Activated CD4-positive, alpha-beta T cell treated with anti-CD3 and anti-CD28 coated beads for 4 hours (primary cell): ENCODE data around the gene EXOC5.
"Not testable (repeated sequence)": the region's sequence is repeated elsewhere in the genome, so short reads cannot be mapped to it uniquely, and the experiment has no call there.

Experiments
- DNase-seq, 2 donors: peaks; one replicate each; pipeline ENCODE4 v3.0.0-alpha.2; 2020

The EXOC5 gene

GRCh38 chr14:57268161-57269069 is at the start of gene EXOC5, which contains the start of gene AP5M1:
Gene EXOC5, minus strand, starts transcription at chr14:57268905. Its CDS starts 257 bp downstream, at chr14:57268648.
Gene AP5M1, plus strand, starts transcription at chr14:57268971. Its CDS starts 344 bp downstream, at chr14:57269315.
- DNase-seq: peak; percentile 85 to 88

GRCh38 chr14:57317248-57317833 is 48.6 kb upstream of the EXOC5 start:
- DNase-seq: peak; percentile 70 to 80

- DNase-seq: no peak
Observed at GRCh38 chr14:57314396-57315089, 45.8 kb upstream of the EXOC5 start.

- DNase-seq: no peak
Observed at GRCh38 chr14:57302883-57303282, 34.2 kb upstream of the EXOC5 start.

GRCh38 chr14:57299511-57299910 is 30.8 kb upstream of the EXOC5 start:
- no peak for DNase-seq

GRCh38 chr14:57297852-57298251 is 29.1 kb upstream of the EXOC5 start:
- DNase-seq: no peak

DNA sequence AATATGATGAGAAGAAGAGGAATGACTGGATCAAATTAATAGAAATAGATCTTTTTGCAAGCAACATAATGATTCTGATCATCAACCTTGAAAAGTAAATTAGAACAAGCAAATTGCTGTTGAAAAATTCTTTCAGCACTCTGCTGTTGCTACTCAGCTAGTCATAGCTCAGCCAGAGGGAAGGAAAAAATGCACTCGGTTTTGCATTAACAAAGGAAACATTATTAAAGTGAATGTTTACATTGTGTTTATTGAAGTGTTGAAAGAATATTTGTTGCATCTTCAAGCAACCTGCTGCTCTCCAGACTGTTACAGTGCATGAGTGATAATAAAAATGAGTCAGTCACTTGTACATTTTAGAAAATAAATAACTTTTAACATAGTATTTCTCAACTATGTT is 26.5 kb upstream of the EXOC5 start:
- DNase-seq: no peak

DNA sequence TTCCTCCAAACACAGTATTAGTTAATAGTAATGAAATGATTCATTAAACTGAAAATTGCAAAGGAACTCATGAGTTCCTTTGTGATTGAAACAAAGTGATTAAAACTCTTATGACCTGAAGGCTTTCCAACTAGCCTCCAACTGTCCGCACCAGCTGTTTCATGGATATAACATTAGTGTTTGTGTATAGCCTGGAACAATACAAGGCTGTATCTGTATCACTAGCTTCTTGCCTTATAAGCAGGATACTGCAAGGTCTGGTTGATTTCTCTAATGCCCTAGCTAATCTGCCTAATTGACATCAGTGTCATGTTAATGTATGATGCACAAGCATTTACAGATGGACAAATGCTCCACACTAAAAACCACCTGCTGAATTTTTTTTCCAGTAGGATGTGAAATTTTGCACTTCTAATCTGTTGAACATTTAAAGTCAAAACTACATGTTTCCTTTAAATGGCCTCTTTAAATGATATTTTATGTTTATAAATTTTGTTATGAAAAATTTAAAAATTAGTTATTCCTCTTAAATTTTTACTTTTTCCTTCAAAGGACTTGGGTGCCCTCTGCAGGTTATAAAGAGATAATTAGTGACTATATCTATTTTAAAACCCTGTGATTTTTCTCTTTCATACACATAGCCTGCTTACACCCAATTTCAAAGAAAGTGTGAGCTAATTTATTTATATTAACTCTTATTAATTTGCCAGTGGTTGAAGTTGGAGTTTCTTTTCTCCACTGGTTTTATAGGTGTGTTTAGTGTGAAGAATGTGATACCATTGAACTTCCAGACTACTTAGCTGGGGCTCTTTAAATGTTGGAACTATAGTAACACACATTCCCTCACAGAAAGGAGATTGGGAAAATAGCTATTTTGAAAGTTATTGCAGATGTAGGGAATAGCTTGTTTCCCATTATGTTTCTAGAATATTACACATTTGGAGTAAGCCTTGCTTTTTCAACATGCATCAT is 25.4 kb upstream of the EXOC5 start:
- DNase-seq: no peak

DNA sequence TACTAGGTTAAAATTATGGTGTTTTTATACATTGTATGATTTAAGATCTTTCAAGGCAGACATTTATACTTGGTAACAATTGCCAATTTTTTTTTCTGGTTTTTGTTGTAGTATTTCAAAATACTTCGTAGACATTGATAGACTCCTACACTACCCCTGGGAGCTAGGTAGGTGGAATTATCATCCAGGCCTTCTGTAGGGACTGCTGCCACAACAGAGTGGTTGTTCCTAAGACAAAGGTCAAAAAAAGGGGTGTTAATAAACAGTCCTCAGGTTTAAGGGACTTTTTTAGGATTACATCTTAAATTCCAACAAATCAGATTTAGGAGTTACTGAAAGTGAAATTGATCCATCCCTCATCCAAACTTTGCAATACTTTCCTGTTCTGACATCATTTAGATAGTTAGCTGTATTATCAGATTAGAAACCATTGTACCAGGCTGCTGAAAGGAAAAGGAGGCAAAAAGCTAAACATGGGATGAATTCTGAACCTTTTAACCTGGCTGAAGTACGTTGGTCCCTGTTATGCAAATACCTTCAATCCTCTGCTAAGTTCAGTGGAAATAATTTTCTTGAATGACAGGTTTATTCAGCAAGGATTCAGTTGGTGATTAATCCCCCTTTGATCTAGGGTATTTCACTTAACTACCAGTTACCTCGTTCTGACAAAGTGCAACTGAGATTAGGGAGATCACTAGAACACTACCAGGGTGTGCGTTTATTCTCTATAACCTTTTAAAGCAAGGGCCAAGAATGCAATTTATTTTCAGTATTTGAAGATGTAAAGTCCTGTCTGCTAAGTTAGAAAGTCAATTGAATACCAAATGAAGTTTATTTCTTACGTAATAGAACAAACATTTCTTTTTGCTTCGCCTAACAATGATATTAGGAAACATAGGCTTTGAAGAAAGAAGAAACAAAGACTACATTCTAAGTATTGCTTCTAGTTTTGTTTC is 23.3 kb upstream of the EXOC5 start:
- no peak for DNase-seq

GRCh38 chr14:57290751-57291150 is 22.0 kb upstream of the EXOC5 start:
- DNase-seq: no peak

DNA sequence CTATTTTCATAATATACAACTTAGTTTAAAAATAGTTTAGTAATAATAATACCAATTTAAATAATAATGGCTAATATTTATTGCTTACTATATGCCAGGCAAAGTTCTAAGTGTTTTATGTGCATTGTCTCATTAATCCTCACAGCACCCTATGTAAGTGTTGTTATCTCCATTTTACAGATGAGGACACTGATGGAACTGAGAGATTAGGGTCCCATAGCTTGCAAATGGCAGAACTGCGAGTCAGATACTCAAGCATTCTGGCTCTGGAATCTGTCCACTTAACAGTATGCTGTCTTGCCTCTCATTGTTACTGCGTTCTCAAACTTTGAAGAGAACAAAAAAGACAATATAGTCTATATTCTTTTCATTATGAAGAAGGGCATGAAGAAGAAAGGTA is 19.0 kb upstream of the EXOC5 start:
- no peak for DNase-seq

GRCh38 chr14:57277062-57277461 is 8.4 kb upstream of the EXOC5 start:
- DNase-seq: no peak

DNA sequence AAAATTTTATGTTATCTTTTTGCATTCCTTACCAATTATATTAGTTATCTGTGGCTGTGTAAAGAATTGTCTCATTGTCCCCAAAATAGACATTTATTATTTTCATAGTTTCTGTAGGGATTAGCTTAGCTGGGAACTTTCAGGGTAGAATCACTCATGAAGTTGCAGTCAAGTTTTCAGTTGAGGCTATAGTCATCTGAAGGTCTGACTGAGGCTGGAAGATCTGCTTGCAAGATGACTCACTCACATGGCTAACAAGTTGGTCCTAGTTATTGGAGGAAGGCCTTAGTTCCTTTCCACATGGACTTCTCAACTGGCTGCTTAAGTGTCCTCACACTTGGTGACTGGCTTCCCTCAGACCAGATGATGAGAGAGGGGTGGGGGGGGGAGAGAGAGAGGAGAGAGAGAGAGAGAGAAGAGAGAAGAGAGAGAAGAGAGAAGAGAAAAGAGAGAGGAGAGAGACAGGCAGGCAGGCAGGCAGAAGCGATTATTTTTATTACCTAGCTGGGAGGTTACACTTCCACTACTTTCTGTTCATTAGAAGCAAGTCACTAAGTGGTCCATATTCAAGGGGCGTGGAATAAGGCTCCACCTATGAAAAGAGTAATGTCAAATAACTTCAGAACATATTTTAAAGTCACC is 6.4 kb upstream of the EXOC5 start:
- DNase-seq: no peak

GRCh38 chr14:57274551-57274950 is 5.8 kb upstream of the EXOC5 start:
- DNase-seq: no peak

DNA sequence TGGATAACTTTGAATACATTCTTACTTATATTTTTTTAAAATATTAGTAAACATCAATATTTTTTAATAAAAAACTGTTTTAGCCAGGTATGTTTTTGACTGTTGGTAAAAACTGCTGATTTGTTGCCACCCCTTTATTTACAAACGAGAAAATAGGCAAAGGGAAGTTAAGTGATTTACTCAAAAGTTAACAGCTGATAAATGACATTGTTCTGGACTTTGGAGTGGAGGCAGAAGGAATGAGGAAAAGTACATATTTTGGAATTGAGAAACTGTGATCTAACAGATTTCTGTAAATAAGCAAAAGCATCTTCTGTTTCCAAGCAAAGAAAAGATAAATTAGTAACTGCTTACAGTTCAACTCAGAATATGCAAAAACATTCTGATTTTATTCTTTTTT is 4.5 kb upstream of the EXOC5 start:
- DNase-seq: no peak

- no peak for DNase-seq
Observed at GRCh38 chr14:57266065-57266464, 2.6 kb downstream of the EXOC5 start.

DNA sequence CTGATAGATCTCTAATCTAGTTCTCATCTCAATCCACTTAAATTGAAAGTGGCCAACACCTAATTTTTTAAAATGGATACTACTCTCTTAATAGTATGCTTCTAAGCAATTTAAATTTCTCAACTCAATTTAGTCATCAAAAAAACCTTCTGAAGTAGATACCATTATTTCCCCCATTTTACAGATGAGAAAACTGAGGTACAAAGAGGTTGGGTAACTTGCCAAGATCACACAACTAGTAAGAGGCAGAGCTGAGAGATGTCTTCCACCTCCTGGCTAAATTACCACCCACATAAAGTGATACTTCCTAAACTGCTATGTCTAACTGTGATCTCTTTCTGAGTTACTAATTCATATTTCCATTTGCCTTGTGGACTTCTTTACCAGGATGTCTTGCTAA is 6.6 kb downstream of the EXOC5 start:
- DNase-seq: no peak

GRCh38 chr14:57261604-57262003 is 7.1 kb downstream of the EXOC5 start:
- DNase-seq: no peak

DNA sequence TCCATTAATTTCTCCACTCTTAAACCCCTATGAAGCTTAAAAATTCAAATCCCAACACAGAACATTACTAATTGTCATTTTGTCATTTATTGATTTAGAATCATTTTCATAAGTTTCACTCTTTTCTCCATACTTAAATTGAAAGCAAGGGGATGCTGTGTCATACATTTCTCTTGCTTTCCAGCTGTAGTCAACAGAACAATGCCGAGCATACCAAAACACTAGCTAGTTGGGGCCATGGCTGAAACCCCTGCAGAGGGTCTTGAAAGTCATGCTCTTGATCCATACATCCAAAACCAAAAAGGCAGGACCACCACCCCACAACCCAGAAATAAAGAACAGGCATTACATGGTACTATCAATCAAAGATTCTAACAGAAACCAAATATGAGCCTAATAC is 9.0 kb downstream of the EXOC5 start:
- no peak for DNase-seq

DNA sequence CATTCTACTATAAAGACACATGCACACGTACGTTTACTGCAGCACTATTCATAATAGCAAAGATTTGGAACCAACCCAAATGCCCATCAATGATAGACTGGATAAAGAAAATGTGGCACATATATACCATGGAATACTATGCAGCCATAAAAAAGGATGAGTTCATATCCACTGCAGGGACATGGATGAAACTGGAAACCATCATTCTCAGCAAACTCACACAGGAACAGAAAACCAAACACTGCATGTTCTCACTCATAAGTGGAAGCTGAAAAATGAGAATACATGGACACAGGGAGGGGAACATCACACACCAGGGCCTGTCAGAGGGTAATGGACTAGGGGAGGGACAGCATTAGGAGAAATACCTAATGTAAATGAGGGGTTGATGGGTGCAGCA is 10.5 kb downstream of the EXOC5 start:
- not testable (repeated sequence) for DNase-seq

- no peak for DNase-seq
Observed at GRCh38 chr14:57254884-57255283, 13.8 kb downstream of the EXOC5 start.
